ENCODE data around the gene ZNF248. TPM values are rescaled to one million over a fixed set of nuclear protein-coding genes. Genes with fewer than 3 reads are reported as not detected.
"Not testable (repeated sequence)": the region's sequence is repeated elsewhere in the genome, so short reads cannot be mapped to it uniquely, and the experiment has no call there.

ZNF248 gene
- polyA plus RNA-seq, 10 donors = 14.1 to 23.7 (median 16.9) TPM

DNA sequence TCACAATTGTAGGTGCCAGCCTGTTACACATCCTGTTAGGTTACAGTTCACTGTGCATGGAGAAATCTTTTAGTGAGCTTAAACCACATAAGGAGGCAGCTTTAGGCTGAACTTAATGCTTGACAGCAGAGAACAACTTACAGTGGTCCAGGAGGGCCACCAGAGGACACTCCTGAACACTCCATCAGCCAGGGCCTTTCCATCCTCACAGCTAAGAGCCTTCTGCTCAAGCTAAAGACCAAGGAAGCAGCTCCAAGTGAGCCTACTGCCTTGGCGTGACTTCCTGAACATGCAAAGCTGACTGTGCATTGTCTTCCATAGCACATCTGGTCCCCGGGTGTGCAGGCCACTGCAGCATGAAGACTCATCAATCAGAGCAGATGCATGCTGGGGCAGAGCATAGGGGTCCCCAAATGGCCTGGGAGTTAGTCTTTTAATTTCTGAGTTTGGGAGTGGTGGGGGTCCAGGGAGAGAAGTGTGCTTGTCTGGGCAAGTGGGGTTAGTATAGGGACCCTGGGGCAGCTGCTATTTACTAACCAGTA, 105.0 kb downstream of the ZNF248 start:
- no peak for DNase-seq

GRCh38 chr10:37748170-37748569, 109.2 kb downstream of the ZNF248 start:
- DNase-seq = no peak

GRCh38 chr10:37747081-37747480, 110.3 kb downstream of the ZNF248 start:
- DNase-seq = no peak

GRCh38 chr10:37741831-37742230, 115.6 kb downstream of the ZNF248 start:
- no peak for DNase-seq

DNA sequence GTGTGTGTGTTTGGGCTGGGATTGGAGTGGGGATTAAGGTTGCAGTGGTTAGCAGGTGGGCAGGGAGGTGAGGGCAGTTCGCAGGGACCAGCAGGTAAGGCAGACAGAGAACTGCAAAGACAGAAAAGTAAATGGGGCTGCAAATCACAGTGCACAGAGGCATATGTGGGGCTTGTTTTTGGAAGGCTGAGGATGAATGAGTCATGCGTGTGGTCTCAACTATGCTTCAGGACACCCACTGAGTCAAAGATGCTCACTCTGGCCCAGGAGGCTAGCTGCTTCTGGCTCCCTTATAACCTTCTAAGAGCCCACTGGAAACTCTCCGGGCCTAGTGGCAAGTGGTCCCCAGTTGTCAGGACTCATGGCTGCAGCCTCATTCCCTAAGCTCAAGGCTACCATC, 118.2 kb downstream of the ZNF248 start:
- no peak for DNase-seq

DNA sequence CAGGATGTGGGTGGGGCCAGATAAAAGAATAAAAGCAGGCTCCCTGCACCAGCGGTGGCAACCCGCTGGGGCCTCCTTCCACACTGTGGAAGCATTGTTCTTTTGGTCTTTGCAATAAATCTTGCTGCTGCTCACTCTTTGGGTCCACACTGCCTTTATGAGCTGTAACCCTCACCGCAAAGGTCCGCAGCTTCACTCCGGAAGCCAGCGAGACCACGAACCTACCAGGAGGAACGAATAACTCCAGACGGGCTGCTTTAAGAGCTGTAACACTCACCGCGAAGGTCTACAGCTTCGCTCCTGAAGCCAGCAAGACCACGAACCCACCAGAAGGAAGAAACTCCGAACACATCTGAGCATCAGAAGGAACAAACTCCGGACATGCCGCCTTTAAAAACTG, 119.2 kb downstream of the ZNF248 start:
- DNase-seq = not testable (repeated sequence)

GRCh38 chr10:37737336-37737735, 120.1 kb downstream of the ZNF248 start:
- DNase-seq = no peak

DNA sequence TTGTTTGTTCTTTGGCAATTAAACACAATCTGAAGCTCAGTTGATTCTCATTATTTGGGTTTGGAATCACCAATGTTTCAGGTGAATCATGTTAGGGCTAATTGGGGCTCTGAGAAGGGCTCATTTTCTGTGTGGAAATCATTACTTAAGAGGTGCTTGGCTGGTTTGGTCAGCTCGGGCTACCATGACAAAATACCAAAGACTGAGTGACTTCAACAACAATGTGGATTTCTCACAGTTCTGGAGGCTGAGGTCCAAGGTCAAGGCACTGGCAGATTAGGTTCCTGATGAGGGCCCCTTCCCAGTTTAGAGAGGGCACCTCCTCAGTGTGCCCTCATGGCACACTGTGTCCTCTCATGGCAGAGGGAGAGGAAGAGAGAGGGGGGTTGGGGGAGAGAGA, 121.3 kb downstream of the ZNF248 start:
- DNase-seq = no peak

DNA sequence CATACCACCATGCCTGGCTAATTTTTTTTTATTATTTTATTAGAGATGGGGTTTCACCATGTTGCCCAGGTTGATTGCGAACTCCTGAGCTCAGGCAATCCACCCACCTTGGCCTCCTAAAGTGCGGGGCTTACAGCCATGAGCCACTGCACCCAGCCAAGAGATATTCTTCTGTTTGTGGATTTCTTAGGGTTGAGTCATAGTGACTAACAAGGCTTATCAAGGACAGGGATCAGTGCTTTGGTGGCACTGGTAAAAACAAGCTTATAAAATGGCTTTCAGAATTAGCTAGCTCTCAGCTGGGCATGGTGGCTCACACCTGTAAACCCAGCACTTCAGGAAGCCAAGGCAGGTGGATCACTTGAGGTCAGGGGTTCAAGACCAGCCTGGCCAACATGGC, 122.4 kb downstream of the ZNF248 start:
- DNase-seq = no peak

Other genes with a start within 250 kb of the ZNF248 start
- gene ZNF25, start 119.0 kb upstream of the ZNF248 start, polyA plus RNA-seq (ENCODE audit: insufficient read length in 10 of 10) = 10 to 100 TPM; 10.3 to 20.4 (median 13.3) TPM
- gene ZNF33A, start 153.1 kb upstream of the ZNF248 start, polyA plus RNA-seq (ENCODE audit: insufficient read length in 10 of 10) = 10 to 100 TPM; 13.0 to 21.6 (median 17.3) TPM
- gene ZNF37A, start 236.7 kb upstream of the ZNF248 start, polyA plus RNA-seq (ENCODE audit: insufficient read length in 10 of 10) = 10 to 100 TPM in 3 of 10 donors, 1 to 10 TPM in 7; 6.1 to 10.8 (median 9.7) TPM